Midbrain (tissue), 1 donor: ENCODE measurements around the gene ADAMTS17.

Source experiments
- DNase-seq: peaks from one replicate; lab custom pipeline; 2025; lab: John Stamatoyannopoulos, UW

ADAMTS17 gene

GRCh38 chr15:100022391-100022790 lies 319.4 kb downstream of the ADAMTS17 start:
- no peak for DNase-seq

GRCh38 chr15:100021653-100022052 lies 320.1 kb downstream of the ADAMTS17 start:
- no peak for DNase-seq

- DNase-seq: no peak
These were observed 321.2 kb downstream of the ADAMTS17 start for GRCh38 chr15:100020614-100021013.

GRCh38 chr15:100020189-100020588 lies 321.6 kb downstream of the ADAMTS17 start:
- DNase-seq: no peak

- no peak for DNase-seq
These were observed 322.2 kb downstream of the ADAMTS17 start for GRCh38 chr15:100019601-100020000.

- DNase-seq: no peak
These were observed 323.6 kb downstream of the ADAMTS17 start for GRCh38 chr15:100018191-100018590.

- no peak for DNase-seq
These were observed 324.6 kb downstream of the ADAMTS17 start for GRCh38 chr15:100017140-100017539.

GRCh38 chr15:100016632-100017031 lies 325.1 kb downstream of the ADAMTS17 start:
- DNase-seq: no peak

GRCh38 chr15:100011235-100011634 lies 330.5 kb downstream of the ADAMTS17 start:
- no peak for DNase-seq

GRCh38 chr15:100009372-100009771 lies 332.4 kb downstream of the ADAMTS17 start:
- no peak for DNase-seq

- DNase-seq: no peak
These were observed 333.5 kb downstream of the ADAMTS17 start for GRCh38 chr15:100008258-100008657.

GRCh38 chr15:100007609-100008008 lies 334.2 kb downstream of the ADAMTS17 start:
- no peak for DNase-seq

- no peak for DNase-seq
These were observed 336.1 kb downstream of the ADAMTS17 start for GRCh38 chr15:100005715-100006114.

GRCh38 chr15:100005013-100005412 lies 336.8 kb downstream of the ADAMTS17 start:
- no peak for DNase-seq

GRCh38 chr15:100002787-100003536 lies 338.8 kb downstream of the ADAMTS17 start:
- DNase-seq: no peak

GRCh38 chr15:100002086-100002620 lies 339.6 kb downstream of the ADAMTS17 start:
- DNase-seq: no peak

GRCh38 chr15:100001405-100001804 lies 340.4 kb downstream of the ADAMTS17 start:
- DNase-seq: no peak

GRCh38 chr15:99999282-100000070 lies 342.3 kb downstream of the ADAMTS17 start:
- DNase-seq: no peak

GRCh38 chr15:99998661-99999101 lies 343.1 kb downstream of the ADAMTS17 start:
- no peak for DNase-seq

GRCh38 chr15:99997112-99997651 lies 344.6 kb downstream of the ADAMTS17 start:
- no peak for DNase-seq

- DNase-seq: no peak
These were observed 345.1 kb downstream of the ADAMTS17 start for GRCh38 chr15:99996660-99997059.

- DNase-seq: no peak
These were observed 346.2 kb downstream of the ADAMTS17 start for GRCh38 chr15:99995543-99995942.

GRCh38 chr15:99994849-99995248 lies 346.9 kb downstream of the ADAMTS17 start:
- no peak for DNase-seq
